B cell (primary cell): ENCODE results near the gene ATP11A. TPM values are rescaled to one million over a fixed set of nuclear protein-coding genes. Genes with fewer than 3 reads are reported as not detected.
"Not testable (repeated sequence)": the region's sequence is repeated elsewhere in the genome, so short reads cannot be mapped to it uniquely, and the experiment has no call there.

ENCODE experiments used
- ATAC-seq: fragments of 200-7000 bp; cut with Tn5 transposase; one replicate; pipeline ENCODE4 v1.10.0; 2021; ENCODE audit warnings: low read depth, mild to moderate bottlenecking, moderate number of reproducible peaks, moderate library complexity
- CTCF ChIA-PET: fragments of 350-600 bp; sonication (Branson Sonifier 250); formaldehyde crosslinking; loops from one replicate; lab custom pipeline; 2021; ENCODE audit warnings: antibody characterized with exemption, inconsistent platforms; lab: Charles Lee
- POLR2A ChIA-PET: fragments of 350-600 bp; sonication (Branson Sonifier 250); formaldehyde crosslinking; loops from one replicate; lab custom pipeline; 2021; ENCODE audit warnings: antibody characterized with exemption; lab: Charles Lee
- DNase-seq: peaks from one replicate; pipeline ENCODE4 v3.0.0; 2013
- H2AFZ ChIP-seq: 2 replicates; pipeline ENCODE4 v1.6.1; 2012; ENCODE audit warnings: mild to moderate bottlenecking, low read depth, low read length; ENCODE audit not compliant: insufficient read depth, poor library complexity, severe bottlenecking
- H3K27ac ChIP-seq, 2 donors: 1 replicate in 1 of 2; 2 replicates in 1 of 2; pipeline ENCODE4 v1.5.1; 2012 to 2013; ENCODE audit warnings: low read length in 2 of 2, mild to moderate bottlenecking in 2 of 2, moderate library complexity in 1 of 2
- H3K27me3 ChIP-seq, 4 experiments: fragments of 200-600 bp in 1 of 4; sonication (generic) in 1 of 4; replicated peaks in 1 of 4; 1 replicate in 2 of 4; 2 replicates in 2 of 4; pipeline versions ENCODE4 v1.6.1 to v1.7.0; 2013 to 2016; ENCODE audit warnings: low read length in 3 of 4, mild to moderate bottlenecking in 2 of 4, mixed read lengths in 1 of 4, moderate library complexity in 1 of 4; ENCODE audit not compliant: insufficient read depth in 4 of 4, control insufficient read depth in 3 of 4; ENCODE audit errors: control extremely low read depth in 1 of 4
- H3K36me3 ChIP-seq, 2 experiments: replicated peaks in 1 of 2; 1 replicate in 1 of 2; 2 replicates in 1 of 2; pipeline versions ENCODE4 v1.6.1 to v1.7.1; 2013; ENCODE audit warnings: low read length in 1 of 2; ENCODE audit not compliant: insufficient read depth in 2 of 2, control insufficient read depth in 1 of 2; ENCODE audit errors: control extremely low read depth in 1 of 2, extremely low read depth in 1 of 2
- H3K4me1 ChIP-seq, 2 donors: fragments of 200-600 bp in 1 of 2; sonication (generic) in 1 of 2; 1 replicate in 1 of 2; 2 replicates in 1 of 2; pipeline versions ENCODE4 v1.5.1 to v1.6.1; 2013 to 2017; ENCODE audit warnings: low read length in 2 of 2; ENCODE audit not compliant: control insufficient read depth in 2 of 2, insufficient read depth in 2 of 2
- H3K4me2 ChIP-seq: replicated peaks from 2 replicates; pipeline ENCODE3; 2012; ENCODE audit warnings: mild to moderate bottlenecking, low read depth, low read length; ENCODE audit not compliant: poor library complexity, severe bottlenecking
- H3K4me3 ChIP-seq, 5 experiments: fragments of 200-600 bp in 1 of 5; sonication (generic) in 1 of 5; 1 replicate in 3 of 5; 2 replicates in 2 of 5; pipeline versions ENCODE4 v1.5.1 to v1.7.0; 2011 to 2016; ENCODE audit warnings: low read length in 4 of 5, mild to moderate bottlenecking in 4 of 5, low read depth in 2 of 5, control low read depth in 1 of 5, moderate library complexity in 1 of 5; ENCODE audit not compliant: insufficient read depth in 1 of 5; ENCODE audit errors: control extremely low read depth in 1 of 5, extremely low read depth in 1 of 5
- H3K79me2 ChIP-seq: fragments of 200-600 bp; sonication (generic); one replicate; pipeline ENCODE4 v1.6.0; 2016; ENCODE audit warnings: low read length; ENCODE audit not compliant: control insufficient read depth, insufficient read depth
- H3K9ac ChIP-seq: fragments of 200-600 bp; sonication (generic); 2 replicates; pipeline ENCODE4 v1.6.1; 2017; ENCODE audit warnings: mild to moderate bottlenecking, low read length, moderate library complexity
- H3K9me3 ChIP-seq, 3 donors: one replicate each; pipeline versions ENCODE4 v1.6.1 to v1.7.1; 2013; ENCODE audit warnings: low read length in 2 of 3; ENCODE audit not compliant: control insufficient read depth in 2 of 3, insufficient read depth in 1 of 3; ENCODE audit errors: control extremely low read depth in 1 of 3
- H4K20me1 ChIP-seq: 2 replicates; pipeline ENCODE4 v1.6.0; 2012; ENCODE audit warnings: mild to moderate bottlenecking, low read length; ENCODE audit not compliant: insufficient read depth, control insufficient read depth, poor library complexity, severe bottlenecking
- H3K27ac Mint-ChIP-seq: one replicate; pipeline ENCODE4 v1.8.0; 2021; ENCODE audit warnings: mixed read lengths
- H3K27me3 Mint-ChIP-seq: one replicate; pipeline ENCODE4 v1.8.0; 2021; ENCODE audit warnings: mixed read lengths
- H3K4me1 Mint-ChIP-seq: one replicate; pipeline ENCODE4 v1.8.0; 2021; ENCODE audit warnings: mixed read lengths
- H3K4me3 Mint-ChIP-seq: one replicate; pipeline ENCODE4 v1.8.0; 2021; ENCODE audit warnings: mixed read lengths
- H3K9me3 Mint-ChIP-seq: one replicate; pipeline ENCODE4 v1.8.0; 2022; ENCODE audit warnings: mixed read lengths; ENCODE audit not compliant: insufficient read depth
- CTCF ChIP-seq: fragments of 200-600 bp; IDR thresholded peaks from one replicate; pipeline ENCODE4 v1.8.0; 2022; ENCODE audit warnings: antibody characterized with exemption, mild to moderate bottlenecking
- EZH2 ChIP-seq: IDR thresholded peaks from 2 replicates; pipeline ENCODE4 v1.6.1; 2012; ENCODE audit warnings: borderline replicate concordance, low read depth, mild to moderate bottlenecking, moderate library complexity, low read length; ENCODE audit not compliant: insufficient read depth, poor library complexity, severe bottlenecking
- WGBS: methylation state at CpG from one replicate; pipeline ENCODE4 v1.1.5; 2013; ENCODE audit warnings: missing lambda C conversion rate; ENCODE audit not compliant: insufficient coverage; 5-methylcytosine and 5-hydroxymethylcytosine counted together
- intact Hi-C: fragments of 100-400 bp; cut with micrococcal nuclease; formaldehyde crosslinking; loops from one replicate; pipeline ENCODE4 v1.10.0; 2022
- polyA plus RNA-seq: library from polyadenylated mRNA; depleted of rRNA; stranded (reverse); fragments of >200 nt; gene quantifications from 2 replicates; pipeline ENCODE4 v1.2.3, GENCODE V29; 2012
- total RNA-seq, 2 donors: library from RNA; stranded (reverse); fragments of 120-200 nt in 1 of 2; gene quantifications; 1 replicate in 1 of 2; 2 replicates in 1 of 2; pipeline versions ENCODE4 v1.2.3 to v1.2.4, GENCODE V29; 2013 to 2022

ATP11A gene
- total and polyA plus RNA-seq, 2 donors (not counting 1 experiment from before 2014, with no cell fraction given) = 36.9 to 60.3 TPM

DNA sequence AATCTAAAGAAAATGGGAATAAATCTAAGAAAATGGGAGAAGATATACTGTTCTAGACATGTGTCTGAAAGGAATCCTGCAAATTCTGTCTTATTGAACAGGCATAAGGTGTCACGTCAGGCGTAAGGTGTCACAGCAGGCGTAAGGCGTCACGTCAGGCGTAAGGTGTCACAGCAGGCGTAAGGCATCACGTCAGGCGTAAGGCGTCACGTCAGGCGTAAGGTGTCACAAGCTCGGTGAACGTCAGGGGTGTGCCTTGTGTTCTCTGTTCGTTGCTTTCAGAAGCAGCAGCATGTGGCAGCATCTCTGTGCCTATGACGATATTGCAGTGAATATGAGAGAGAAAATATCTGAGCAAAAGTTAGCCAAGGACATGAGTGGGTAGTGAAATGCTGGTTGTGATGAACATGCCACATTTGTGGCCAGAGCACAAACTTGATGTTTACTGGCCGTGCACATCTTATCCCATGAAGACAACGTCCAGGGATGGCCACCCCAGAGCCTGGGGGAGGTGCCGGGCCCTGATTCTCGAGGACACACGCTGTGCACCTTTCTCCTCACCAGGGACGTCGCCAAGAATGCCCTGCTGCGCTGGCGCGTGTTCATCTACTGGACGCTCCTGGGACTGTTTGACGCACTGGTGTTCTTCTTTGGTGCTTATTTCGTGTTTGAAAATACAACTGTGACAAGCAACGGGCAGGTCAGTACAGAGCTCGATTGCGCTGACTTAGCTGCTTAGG is 172.2 kb downstream of the ATP11A start:
- no peaks in the 10 kb centered on the region for H3K27me3 ChIP-seq
- H3K9ac ChIP-seq = no peak overlapping the region
- no peak for TF ChIP-seq EZH2
- no peak for TF ChIP-seq CTCF
- intact Hi-C loops = no loop called here
- no peak for DNase-seq
- H3K79me2 ChIP-seq = no peaks in the 10 kb centered on the region
- 96% methylated on average over 31 of the region's 32 CpGs for WGBS
- H3K4me2 ChIP-seq = no peak overlapping the region
- no peak for ATAC-seq
- Mint-ChIP-seq H3K9me3 (no peaks in the 10 kb centered on the region), H3K27me3 (no peaks in the 10 kb centered on the region), H3K27ac (no peak overlapping the region), H3K4me3 (no peak overlapping the region), H3K4me1 (peaks cover 20% of the 10 kb centered on the region)
- no peak overlapping the region for H3K27ac ChIP-seq
- no peaks in the 10 kb centered on the region for H4K20me1 ChIP-seq
- POLR2A ChIA-PET = no interaction called here
- peaks cover 0 to 1% (median 0%) of the 10 kb centered on the region in 3 donors for H3K9me3 ChIP-seq
- peaks cover 0 to 11% of the 10 kb centered on the region in 2 experiments for H3K36me3 ChIP-seq
- CTCF ChIA-PET = no interaction called here
- H3K4me3 ChIP-seq = no peak overlapping the region
- peaks cover 13 to 17% of the 10 kb centered on the region in 2 donors for H3K4me1 ChIP-seq
- no peak overlapping the region for H2AFZ ChIP-seq

GRCh38 chr13:112863356-112863755 is 173.5 kb downstream of the ATP11A start:
- H3K27ac Mint-ChIP-seq, intact Hi-C loops: not testable (repeated sequence)

GRCh38 chr13:112865478-112865877 is 175.6 kb downstream of the ATP11A start:
- H3K4me1 Mint-ChIP-seq, H3K36me3 ChIP-seq, H3K4me3 Mint-ChIP-seq, H3K27ac ChIP-seq, H2AFZ ChIP-seq, POLR2A ChIA-PET, H3K4me2 ChIP-seq, H3K9me3 ChIP-seq, ATAC-seq, H3K79me2 ChIP-seq, H3K27me3 Mint-ChIP-seq, H3K27me3 ChIP-seq, H4K20me1 ChIP-seq, H3K4me1 ChIP-seq, H3K4me3 ChIP-seq, H3K27ac Mint-ChIP-seq, H3K9me3 Mint-ChIP-seq, intact Hi-C loops, H3K9ac ChIP-seq, CTCF ChIA-PET, DNase-seq: not testable (repeated sequence)
- WGBS = 95% methylated on average over 14 of the region's 14 CpGs

More at GRCh38 chr13:112863356-112863755, 173.5 kb downstream of the ATP11A start:
- H3K4me2 ChIP-seq, H3K4me3 Mint-ChIP-seq, H3K79me2 ChIP-seq, H3K27me3 Mint-ChIP-seq, H3K9me3 ChIP-seq, POLR2A ChIA-PET, H4K20me1 ChIP-seq, H3K4me3 ChIP-seq, H3K9me3 Mint-ChIP-seq, ATAC-seq, H3K9ac ChIP-seq, H2AFZ ChIP-seq, H3K36me3 ChIP-seq, CTCF ChIA-PET, H3K27ac ChIP-seq, DNase-seq, H3K27me3 ChIP-seq: not testable (repeated sequence)
- peaks cover 13 to 17% of the 10 kb centered on the region in 2 donors for H3K4me1 ChIP-seq
- over 99% methylated on average over 10 of the region's 17 CpGs for WGBS
- peaks cover 20% of the 10 kb centered on the region for H3K4me1 Mint-ChIP-seq
